ENCODE data around the gene RABGEF1.

GRCh38 chr7:66739477-66739876 lies 1.1 kb upstream of the RABGEF1 start:
- TF ChIP-seq RFX5 (IDR thresholded peaks at IDR 0.05; ENCODE audit: low read length): no peak
- no peak for TF ChIP-seq FOXM1 (IDR thresholded peaks at IDR 0.05; ENCODE audit: low read depth)
- no peak for TF ChIP-seq CTCF (IDR thresholded peaks at IDR 0.05)
- no peak for TF ChIP-seq POLR2AphosphoS5 (IDR thresholded peaks at IDR 0.05; ENCODE audit: low read depth, low read length)
- TF ChIP-seq MAX (IDR thresholded peaks at IDR 0.05; ENCODE audit: low read depth): no peak
- no peak for TF ChIP-seq EZH2phosphoT487 (IDR thresholded peaks at IDR 0.05; ENCODE audit: borderline replicate concordance, low read depth)
- no peak for TF ChIP-seq TAF1 (IDR thresholded peaks at IDR 0.05; ENCODE audit: borderline replicate concordance, low read depth, low read length)
- no peak for TF ChIP-seq GABPA (IDR thresholded peaks at IDR 0.05; ENCODE audit: low read depth)
- no peak for TF ChIP-seq EP300 (IDR thresholded peaks at IDR 0.05; ENCODE audit: borderline replicate concordance in 1 of 2, low read depth in 1 of 2, low read length in 1 of 2)
- no peak for TF ChIP-seq RXRA (IDR thresholded peaks at IDR 0.05; ENCODE audit: borderline replicate concordance, low read depth)
- no peak for TF ChIP-seq TEAD4 (IDR thresholded peaks at IDR 0.05; ENCODE audit: borderline replicate concordance, insufficient read depth)
- TF ChIP-seq MXI1 (IDR thresholded peaks at IDR 0.05; ENCODE audit: low read depth, low read length): no peak
- no peak for TF ChIP-seq MEF2A (IDR thresholded peaks at IDR 0.05; ENCODE audit: borderline replicate concordance, low read depth)
